Activated CD8-positive, alpha-beta memory T cell treated with anti-CD3 and anti-CD28 coated beads, Interleukin-2, amount 50 U/mL, for 1 hour (primary cell): ENCODE data around the gene POMT1.
A peak's percentile ranks its signal among the peaks of the same experiment; 100 is the strongest.

Experiments used
- DNase-seq: peaks from one replicate; pipeline ENCODE4 v3.0.0-alpha.2; 2020; ENCODE audit errors: extremely low read depth

The POMT1 gene

DNA sequence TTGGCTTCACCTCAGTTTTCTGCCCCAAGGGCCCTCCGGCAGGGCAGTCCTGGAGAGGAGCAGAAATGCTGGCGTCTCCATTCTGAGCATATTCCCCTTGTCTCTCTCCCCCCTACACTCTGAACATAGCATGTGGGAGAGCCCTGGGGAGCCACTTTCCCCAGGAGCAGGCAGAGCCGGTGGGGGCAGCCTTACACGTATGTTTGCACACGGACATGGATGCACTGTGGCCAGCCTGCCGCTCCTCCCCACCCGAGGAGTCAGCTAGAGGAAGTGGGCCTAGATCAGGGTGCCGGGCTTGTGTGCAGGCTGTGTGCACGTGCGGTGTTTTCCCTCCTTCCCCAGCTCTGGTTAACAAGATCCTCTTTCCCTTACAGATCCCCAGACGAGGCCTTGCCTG lies 25.4 kb upstream of the POMT1 start:
- DNase-seq = no peak

DNA sequence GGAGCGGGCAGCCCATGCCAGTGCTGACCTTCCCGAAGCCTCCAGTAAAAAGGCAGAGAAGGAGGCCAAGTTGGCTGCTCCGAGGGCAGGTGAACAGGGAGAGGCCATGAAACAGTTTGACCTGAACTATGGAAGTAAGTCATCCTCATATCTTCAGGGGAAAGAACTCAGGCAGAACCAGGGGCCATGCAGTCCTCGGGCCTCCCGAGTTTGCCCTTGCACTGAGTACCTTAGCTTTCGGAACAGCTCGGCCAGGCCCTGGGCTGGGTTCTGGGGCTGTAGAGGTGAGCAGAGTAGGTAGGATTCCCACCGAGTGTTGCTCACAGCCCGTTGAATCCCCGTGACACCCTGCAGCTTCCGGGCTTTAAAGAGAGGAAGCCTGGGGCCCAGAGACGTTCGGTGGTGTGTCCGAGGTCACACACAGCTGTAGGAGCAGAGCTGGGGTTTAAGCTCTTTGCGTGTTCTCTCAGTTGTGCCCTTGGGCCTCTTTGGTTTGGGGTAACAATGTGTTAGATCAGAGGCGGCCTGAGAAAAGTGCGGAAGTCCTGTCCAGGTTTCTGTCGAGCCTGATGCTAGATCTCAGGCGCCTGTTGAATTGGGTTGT lies 24.8 kb upstream of the POMT1 start:
- DNase-seq = no peak

DNA sequence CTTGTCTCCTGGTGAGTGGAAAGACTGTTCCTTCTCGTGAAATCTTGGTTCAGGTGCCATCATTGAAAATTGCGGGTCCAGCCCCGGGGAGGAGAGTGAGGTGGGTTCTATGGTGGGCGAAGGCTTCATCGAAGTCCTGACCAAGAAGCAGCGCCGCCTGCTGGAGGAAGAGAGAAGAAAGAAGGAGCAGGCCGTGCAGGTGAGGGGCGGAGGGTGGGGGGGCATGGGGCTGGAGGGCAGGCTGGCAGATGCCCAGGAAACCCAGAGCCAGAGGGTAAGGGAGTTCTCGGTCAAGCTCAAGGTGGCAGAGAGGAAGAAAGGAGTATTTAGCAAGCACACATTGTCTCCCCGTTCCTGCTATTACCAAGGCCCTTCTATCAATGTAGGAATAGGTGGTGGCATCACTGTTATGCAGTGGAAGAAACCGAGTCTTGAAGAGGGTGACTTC lies 24.3 kb upstream of the POMT1 start:
- DNase-seq = peak; percentile 32

DNA sequence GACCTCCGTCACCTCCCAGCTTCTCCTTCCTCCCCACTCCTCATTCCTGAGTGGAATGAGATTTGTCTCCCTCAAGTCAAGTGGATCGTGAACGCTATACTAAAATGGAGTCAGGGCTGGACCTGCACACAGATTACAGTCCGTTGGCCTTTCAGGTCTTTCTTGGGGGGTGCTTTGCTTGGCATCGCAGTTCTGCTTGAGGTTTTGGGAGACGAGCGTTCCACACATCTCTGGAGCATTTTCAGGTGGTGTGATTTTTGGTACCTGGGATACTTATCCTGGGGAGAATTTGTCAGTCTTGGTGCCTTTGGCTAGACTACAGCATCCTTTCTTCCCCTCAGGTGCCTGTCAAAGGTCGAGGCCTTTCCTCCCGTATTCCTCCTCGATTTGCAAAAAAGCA lies 23.8 kb upstream of the POMT1 start:
- DNase-seq = no peak

DNA sequence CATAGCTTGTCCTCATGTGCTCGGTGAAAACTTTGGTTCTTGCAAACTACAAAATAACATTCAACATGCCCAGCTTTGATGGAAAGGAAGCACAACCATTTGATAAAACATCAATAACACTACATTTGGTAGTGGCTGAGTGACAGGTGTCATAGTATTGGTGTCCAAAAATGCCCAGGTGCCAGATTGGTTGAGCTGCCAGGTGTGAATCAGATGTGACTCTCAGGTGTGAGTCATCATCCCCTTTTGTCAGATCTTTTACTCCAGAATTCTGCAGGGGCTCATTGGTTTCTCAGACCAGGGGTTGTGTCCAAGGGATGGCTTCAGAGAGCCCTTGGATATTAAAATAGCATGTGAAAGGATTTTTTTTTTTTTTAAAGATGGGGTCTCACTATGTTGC lies 22.5 kb upstream of the POMT1 start:
- DNase-seq = no peak

DNA sequence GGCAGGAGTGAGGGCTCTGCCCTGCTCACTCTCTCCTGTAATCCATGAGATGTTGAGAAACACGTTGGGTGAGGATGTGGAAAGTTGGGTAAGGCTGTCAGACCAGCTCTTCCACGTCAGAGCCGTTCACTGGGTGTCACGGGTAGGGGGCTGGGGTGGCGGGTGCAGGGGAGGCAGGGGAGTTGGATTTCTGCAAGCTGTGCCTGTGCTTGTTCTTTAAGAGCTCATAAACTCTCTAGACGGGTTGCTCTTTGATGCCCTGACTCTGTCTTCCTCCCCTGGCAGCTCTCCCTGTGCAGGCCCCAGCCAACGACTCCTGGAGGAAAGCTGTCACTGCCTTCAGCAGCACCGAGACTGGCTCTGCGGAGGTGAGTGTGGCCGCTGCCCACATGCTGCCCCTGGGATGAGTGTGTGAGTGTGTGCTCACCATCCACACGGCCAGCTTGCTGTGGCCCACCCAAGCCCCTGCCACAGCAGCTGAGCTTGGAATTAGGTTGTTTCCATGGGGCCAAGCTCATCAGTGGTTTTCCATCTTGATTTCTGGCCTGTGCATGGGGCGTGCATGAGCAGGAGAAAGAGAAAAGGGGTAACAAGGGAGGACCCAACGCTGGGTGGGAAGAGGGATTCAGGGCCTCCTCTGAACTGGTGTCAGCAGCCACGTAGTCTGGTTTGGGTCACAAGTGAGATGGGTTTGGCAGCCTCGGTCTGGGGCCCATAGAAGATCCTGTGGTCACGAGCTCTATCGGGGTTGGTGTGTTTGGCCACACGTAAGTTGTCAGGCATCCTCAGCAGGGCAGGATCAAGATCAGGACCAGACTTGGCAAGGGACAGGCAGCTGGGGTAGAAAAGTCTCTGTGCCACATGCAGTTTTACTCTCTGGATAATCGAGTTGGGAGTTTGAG lies 21.0 kb upstream of the POMT1 start:
- no peak for DNase-seq

DNA sequence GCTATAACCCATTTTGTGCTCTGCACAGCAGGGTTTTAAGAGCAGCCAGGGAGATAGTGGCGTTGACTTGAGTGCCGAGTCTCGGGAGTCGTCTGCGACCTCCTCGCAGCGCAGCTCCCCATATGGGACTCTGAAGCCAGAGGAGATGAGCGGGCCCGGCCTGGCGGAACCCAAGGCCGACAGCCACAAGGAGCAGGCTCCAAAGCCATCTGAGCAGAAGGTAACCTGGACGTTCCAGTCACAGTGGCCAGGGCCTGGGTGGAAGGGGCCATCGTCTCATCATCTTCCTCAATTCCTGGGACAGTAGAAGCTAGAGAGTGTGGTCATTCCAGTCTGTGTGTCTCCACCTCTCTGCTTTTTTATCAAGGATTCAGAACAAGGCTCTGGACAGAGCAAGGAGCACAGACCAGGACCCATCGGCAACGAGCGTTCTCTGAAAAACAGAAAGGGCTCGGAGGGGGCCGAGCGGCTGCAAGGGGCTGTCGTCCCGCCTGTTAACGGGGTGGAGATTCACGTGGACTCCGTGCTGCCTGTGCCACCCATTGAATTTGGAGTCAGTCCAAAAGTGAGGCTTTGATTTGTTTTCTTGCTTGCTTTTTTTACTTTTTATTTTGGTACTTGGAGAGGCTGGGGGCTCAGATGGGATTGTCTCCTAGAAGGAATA lies 20.2 kb upstream of the POMT1 start:
- DNase-seq = no peak

DNA sequence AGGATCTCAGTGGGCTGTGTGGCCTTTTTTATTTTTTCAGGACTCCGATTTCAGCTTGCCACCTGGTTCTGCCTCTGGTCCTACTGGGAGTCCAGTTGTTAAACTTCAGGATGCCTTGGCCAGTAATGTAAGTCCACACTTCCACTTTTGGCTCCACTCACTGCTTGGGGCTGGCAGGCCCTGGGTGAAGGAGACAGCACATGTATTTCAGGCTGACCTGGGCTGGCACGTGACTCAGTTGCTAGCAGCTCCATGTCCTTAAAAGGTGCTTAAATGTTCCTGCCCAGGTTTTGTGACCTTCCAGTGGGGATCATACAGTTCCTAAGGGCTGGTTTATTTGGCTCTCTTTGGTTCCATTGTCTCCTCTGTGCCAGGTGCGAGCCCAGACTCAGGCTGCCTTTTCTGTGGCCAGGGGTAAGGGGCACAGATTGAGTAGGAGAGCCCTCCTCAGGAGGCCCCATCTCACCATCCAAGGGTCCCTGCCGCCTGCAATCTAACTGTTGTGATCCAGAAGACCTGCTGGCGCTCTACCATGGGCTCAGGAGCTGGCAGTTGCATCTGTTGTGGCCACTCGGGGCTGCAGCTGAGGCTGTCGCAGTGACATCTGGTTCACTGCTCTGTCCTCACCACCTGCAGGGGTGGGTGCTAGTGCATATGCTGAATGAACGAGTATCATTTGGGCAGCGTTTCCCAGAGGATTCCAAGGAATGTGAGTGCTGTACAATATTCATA lies 19.2 kb upstream of the POMT1 start:
- DNase-seq = no peak

DNA sequence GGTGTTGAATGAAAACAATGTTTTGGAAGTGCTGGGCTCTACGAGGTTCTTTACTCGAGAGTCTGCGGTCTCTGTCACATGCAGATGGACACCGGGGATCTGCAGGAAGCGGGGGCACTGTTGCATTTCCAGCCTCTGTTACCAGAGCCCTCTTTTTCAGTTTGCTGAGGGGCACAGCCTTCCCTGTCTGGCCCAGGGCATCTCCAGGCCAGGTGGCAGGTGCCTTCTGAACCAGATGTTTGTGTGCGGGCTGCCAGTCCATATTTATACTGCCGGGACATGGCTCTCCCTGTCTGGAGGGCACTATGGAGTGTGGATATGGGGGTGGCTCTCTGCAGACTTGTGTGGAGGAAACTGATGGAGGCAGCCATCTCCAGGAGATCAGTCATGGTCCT lies 18.7 kb upstream of the POMT1 start:
- no peak for DNase-seq

DNA sequence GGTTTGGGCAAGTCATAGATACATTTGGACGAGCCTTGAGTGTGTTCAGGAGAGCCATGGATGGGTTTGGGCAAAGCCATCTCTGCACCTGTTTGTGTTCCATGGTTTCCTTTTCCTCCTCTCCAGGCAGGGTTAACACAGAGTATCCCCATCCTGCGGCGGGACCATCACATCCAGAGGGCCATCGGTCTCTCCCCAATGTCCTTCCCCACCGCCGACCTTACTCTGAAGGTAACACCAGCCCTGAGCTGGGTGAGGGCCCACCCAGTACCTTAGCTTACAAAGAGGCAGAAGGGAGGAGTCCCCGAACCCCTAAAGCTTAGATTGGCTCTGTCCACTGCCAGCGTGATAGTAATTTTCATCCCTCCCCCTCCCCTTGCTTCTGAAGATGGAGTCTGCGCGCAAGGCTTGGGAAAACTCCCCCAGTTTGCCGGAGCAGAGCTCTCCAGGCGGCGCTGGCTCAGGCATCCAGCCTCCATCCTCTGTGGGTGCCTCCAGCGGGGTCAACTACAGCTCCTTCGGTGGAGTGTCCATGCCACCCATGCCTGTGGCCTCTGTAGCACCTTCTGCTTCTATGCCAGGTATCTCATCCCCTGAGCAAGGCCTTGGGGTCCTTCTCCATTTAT lies 18.0 kb upstream of the POMT1 start:
- DNase-seq = no peak

DNA sequence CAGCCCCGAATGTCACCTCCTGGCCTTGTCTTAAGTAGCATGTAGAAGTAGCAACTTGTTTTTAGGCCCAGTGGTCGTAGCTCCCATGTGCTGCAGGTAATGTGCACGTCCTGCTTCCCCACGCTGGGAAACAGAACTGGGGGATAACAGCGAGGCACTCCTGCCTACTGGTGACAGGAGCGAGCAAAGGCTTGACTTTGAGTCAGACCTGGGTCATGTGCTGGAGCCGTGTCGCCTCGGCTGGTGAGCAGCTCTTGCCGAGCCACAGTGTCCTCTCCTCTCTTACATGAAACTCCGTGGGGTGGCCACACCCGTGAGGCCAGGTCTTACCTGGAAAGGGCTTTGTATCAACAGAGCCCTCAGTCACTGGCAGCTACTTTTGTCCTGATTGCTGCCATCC lies 17.5 kb upstream of the POMT1 start:
- no peak for DNase-seq

DNA sequence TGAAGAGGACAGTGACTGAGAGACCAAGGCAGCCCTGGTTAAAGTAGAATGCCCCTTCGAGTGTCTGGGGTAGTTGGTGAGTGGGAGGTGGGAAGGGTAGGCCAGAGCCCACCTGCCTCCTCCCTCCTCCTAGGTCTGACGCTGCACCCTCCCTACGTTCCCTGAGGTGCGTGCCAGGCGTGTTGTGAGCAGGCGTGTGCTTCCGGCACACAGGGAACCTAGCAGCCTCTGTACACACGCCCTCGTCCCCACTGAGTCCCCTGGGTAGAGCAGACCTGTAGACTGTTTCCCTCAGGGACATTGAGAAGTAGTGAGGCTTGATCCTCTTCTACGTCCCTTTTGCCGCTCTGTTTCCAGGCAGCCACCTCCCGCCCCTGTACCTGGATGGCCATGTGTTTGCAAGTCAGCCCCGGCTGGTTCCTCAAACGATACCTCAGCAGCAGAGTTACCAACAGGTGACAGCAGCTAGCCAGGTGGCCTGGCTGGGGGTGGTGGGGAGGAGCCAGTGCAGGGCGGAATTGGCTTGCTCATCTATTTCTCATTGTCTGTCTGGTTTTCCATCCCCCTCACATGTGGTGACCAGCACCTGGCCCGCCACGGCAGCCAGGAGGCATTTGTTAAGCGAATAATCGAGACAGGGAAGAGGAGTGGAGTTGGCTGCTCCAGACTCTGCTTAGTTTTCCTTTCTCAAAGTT lies 16.8 kb upstream of the POMT1 start:
- DNase-seq = no peak

DNA sequence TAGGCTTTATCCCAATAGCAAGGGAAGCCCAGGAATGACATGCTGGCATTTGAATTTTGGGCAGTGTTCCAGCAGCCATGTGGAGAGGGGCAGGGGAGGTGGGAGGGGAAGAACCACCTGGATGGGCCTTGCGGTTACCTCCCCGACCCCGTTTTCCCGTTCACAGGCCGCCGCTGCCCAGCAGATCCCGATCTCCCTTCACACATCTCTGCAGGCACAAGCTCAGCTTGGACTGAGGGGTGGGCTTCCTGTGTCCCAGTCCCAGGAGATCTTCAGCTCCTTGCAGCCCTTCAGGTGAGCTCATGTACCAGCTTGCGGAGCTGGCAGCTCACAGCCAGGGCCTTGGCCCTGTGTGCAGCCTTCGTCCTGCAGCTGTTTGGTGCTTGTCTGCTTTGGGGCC lies 15.7 kb upstream of the POMT1 start:
- no peak for DNase-seq

DNA sequence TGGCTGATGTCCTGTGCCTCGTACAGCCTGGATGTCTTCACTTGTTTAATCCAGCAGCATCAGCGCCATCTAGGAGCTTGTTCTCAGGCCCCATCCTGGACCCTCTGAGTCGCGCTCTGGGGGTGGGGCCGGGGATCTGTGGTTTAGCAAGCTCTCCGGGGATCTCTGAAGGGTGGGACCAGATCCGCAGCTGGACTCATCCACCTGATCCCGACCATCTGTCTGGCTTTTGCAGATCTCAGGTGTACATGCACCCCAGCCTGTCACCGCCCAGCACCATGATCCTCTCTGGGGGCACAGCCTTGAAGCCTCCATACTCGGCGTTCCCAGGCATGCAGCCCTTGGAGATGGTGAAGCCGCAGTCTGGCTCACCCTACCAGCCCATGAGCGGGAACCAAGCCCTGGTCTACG lies 15.1 kb upstream of the POMT1 start:
- DNase-seq = no peak

DNA sequence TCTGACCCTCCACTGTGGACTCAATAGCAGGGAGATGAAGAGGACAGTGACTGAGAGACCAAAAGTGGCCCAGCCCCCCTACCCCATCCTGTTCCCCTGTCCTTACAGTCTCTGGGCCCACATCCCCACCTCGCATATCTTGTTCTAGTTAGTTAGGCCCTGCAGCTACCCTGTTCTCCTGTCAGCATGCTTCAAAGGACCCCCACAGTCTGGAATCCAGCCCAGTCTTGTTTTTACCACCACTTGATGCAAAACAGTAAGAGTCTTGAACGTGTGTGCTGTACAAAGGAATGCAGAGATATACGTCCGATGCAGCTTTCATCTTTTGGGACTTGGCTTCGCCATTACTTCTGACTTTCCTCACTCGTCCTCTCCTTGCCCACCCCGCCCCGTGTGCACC lies 12.2 kb upstream of the POMT1 start:
- DNase-seq = no peak

DNA sequence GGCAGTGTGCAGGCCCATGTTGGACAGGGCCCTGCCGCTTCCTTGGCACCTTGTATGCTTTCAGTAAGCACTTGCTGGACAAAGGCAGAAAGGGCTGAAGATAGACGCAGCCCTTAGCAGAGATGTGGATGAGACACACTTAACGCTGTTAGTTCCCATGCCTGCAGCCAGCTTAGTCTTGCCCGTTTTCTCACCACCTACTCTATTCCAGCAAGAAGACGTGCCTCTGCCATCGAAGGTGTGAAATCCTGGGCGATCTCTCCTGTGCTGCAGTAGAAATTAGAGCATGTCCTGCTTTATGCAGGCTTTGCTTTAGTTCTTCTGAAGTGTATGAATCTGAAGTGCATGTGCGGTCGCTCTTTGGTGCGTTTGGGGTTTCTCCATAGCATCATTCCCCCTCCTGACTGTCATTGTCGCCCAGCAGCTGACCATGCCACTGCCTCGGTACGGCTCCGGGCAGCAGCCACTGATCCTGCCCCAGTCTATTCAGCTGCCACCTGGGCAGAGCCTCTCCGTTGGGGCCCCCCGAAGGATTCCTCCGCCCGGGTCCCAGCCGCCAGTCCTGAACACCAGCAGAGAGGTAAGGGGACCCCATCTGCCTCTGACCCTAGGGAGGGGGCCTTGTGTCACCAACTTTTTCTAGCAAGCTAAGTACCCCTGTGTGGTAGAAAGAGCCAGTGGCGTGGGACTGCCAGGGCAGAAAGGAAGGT lies 11.6 kb upstream of the POMT1 start:
- no peak for DNase-seq

DNA sequence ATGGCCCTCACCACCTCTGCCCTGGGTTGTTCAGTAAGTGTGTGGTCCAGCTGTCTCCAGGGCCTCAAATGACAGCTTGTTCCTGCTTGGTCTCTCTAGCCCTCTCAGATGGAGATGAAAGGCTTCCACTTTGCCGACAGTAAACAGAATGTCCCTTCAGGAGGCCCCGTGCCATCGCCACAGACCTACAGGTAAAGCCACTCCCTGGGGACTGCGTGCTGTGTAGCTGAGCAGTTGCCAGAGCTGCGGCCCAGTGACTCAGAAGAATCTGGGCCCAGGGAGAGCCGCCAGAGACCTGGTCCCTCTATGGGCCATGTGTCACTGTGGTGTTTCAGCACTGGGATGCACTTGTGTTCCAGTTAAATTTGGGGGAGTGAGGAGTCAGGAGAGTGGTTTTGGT lies 10.6 kb upstream of the POMT1 start:
- DNase-seq = no peak

DNA sequence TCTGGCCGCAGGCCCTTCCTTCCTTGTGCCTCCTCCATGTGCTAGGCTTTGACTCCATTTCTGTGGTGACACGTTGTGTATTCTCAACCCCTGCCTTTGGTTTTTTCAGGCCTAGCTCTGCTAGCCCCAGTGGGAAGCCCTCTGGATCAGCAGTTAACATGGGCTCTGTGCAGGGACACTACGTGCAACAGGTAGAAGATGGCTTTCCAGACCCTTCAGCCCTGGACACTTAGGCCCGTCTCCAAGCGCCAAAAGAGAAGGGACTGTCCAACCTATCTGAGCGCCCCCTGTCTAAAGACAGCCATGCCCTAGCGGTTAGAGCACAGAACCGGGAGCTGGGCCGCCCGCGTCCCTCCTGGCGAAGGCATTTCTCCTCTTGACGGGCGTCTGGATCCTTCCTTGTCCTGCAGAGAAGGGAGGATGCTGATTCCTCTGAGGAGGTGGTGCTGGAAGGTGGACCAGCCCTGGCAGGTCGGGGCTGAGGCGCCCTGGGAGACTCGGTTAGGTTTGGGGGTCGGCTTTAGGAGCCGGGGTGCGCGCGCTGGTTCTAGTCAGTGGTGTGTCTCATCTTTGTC lies 8.3 kb upstream of the POMT1 start:
- DNase-seq = no peak

DNA sequence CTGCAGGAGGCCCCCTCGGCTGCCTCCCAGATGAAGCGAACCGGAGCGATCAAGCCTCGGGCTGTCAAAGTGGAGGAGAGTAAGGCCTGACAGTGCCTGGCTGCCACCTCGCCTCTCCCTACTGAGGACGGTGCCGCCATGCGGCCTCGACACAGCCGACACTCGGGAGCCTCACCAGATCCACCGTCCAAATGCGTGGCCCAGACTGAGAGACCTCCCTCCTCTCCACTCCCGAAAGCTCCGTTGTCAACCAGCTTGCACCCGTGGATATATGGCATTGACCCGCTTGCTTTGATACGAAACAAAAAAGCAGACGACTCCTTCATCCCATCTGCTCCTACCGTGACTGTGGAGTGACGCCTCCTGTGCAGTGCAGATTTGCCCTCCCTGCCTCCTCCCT lies 6.9 kb upstream of the POMT1 start:
- DNase-seq = no peak

DNA sequence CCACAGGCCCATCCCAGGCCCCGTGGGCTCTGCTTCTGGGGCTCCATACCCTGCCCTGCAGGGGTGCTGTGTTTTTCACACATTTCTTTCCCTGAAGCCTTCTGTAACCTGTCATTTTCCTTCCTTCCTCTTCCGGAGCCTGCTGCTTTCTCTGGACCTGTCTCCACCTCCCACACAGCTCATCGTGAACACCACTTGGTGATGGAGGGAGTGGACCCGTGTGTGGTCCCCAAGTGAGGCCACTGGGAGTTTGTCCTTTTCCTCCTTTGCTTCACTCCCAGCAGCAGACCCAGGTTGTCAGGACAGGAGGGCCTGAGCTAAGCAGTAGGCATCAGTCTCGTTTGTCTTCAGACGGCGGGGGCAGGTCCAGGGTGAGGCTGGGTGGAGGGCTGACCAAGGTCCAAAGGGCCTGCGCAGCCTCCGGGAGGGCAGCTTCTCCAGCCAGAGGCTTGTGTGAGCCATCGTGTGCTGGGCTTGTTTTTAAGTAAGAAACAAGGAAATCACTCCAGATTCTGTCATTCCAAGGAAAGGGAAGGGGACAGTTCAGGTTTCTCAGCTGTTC lies 5.8 kb upstream of the POMT1 start:
- no peak for DNase-seq
